Liver (tissue), 9 donors: ENCODE measurements around the gene B3GALNT2. TPM values are rescaled to one million over a fixed set of nuclear protein-coding genes. Genes with fewer than 3 reads are reported as not detected.

ENCODE experiments used
- DNase-seq: peaks from one replicate; pipeline ENCODE4 v3.0.0-alpha.2; 2017; ENCODE audit warnings: low spot score
- H3K27ac ChIP-seq, 2 donors: one replicate each; pipeline ENCODE4 v1.7.0; 2013; ENCODE audit warnings: inconsistent platforms in 2 of 2, low read length in 2 of 2, control low read depth in 1 of 2, low read depth in 1 of 2, mild to moderate bottlenecking in 1 of 2
- H3K27me3 ChIP-seq, 4 donors: one replicate each; pipeline versions ENCODE4 v1.6.1 to v1.7.0; 2013; ENCODE audit warnings: low read length in 3 of 4, inconsistent platforms in 1 of 4, mild to moderate bottlenecking in 1 of 4, moderate library complexity in 1 of 4; ENCODE audit not compliant: control insufficient read depth in 4 of 4, insufficient read depth in 4 of 4
- H3K36me3 ChIP-seq, 4 donors: one replicate each; pipeline versions ENCODE4 v1.6.1 to v1.7.0; 2013; ENCODE audit warnings: low read length in 3 of 4, mild to moderate bottlenecking in 3 of 4, low read depth in 1 of 4, moderate library complexity in 1 of 4; ENCODE audit not compliant: control insufficient read depth in 4 of 4, insufficient read depth in 3 of 4
- H3K4me1 ChIP-seq, 4 donors: one replicate each; pipeline versions ENCODE4 v1.6.1 to v1.7.0; 2013; ENCODE audit warnings: low read length in 3 of 4, mild to moderate bottlenecking in 3 of 4, moderate library complexity in 1 of 4; ENCODE audit not compliant: control insufficient read depth in 4 of 4, insufficient read depth in 4 of 4
- H3K4me3 ChIP-seq, 3 donors: one replicate each; pipeline versions ENCODE4 v1.6.1 to v1.7.0; 2013; ENCODE audit warnings: low read length in 3 of 3, control low read depth in 1 of 3, low read depth in 1 of 3, mild to moderate bottlenecking in 1 of 3
- H3K9ac ChIP-seq, 2 donors: one replicate each; pipeline ENCODE4 v1.7.0; 2013; ENCODE audit warnings: low read length in 2 of 2, mild to moderate bottlenecking in 2 of 2, moderate library complexity in 2 of 2, control low read depth in 1 of 2, low read depth in 1 of 2
- H3K9me3 ChIP-seq, 4 donors: one replicate each; pipeline versions ENCODE4 v1.6.1 to v1.7.0; 2013; ENCODE audit warnings: low read length in 3 of 4; ENCODE audit not compliant: control insufficient read depth in 4 of 4
- ATF3 ChIP-seq: IDR thresholded peaks from 2 replicates; pipeline ENCODE4 v1.6.1; 2016; ENCODE audit warnings: antibody characterized with exemption
- CTCF ChIP-seq: fragments of 150-350 bp; IDR thresholded peaks from 2 replicates; pipeline ENCODE4 v1.5.1; 2017; ENCODE audit warnings: improper control_type of control experiment, low read depth, low read length; ENCODE audit not compliant: missing input control
- EGR1 ChIP-seq, 2 donors: IDR thresholded peaks; 2 replicates each; pipeline ENCODE4 v1.6.1; 2016 to 2018; ENCODE audit warnings: antibody characterized with exemption in 2 of 2, low read depth in 2 of 2
- FOXA1 ChIP-seq: IDR thresholded peaks from 2 replicates; pipeline ENCODE4 v1.6.1; 2016; ENCODE audit warnings: antibody characterized with exemption
- FOXA2 ChIP-seq: IDR thresholded peaks from 2 replicates; pipeline ENCODE4 v1.6.1; 2016; ENCODE audit warnings: antibody characterized with exemption
- HNF4A ChIP-seq, 2 donors: conservative IDR thresholded peaks; 2 replicates each; pipeline ENCODE4 v1.6.1; 2016; ENCODE audit warnings: antibody characterized with exemption in 2 of 2, mild to moderate bottlenecking in 2 of 2
- HNF4G ChIP-seq: IDR thresholded peaks from 2 replicates; pipeline ENCODE4 v1.6.1; 2016; ENCODE audit warnings: antibody characterized with exemption
- MAX ChIP-seq: IDR thresholded peaks from 2 replicates; pipeline ENCODE4 v1.6.1; 2016; ENCODE audit warnings: antibody characterized with exemption
- NR2F2 ChIP-seq: IDR thresholded peaks from 2 replicates; pipeline ENCODE4 v1.6.1; 2016; ENCODE audit warnings: antibody characterized with exemption
- RAD21 ChIP-seq, 2 donors: IDR thresholded peaks; 2 replicates each; pipeline ENCODE4 v1.6.1; 2016; ENCODE audit warnings: antibody characterized with exemption in 2 of 2, mild to moderate bottlenecking in 2 of 2
- REST ChIP-seq: IDR thresholded peaks from 2 replicates; pipeline ENCODE4 v1.6.1; 2016; ENCODE audit warnings: antibody characterized with exemption, mild to moderate bottlenecking
- RXRA ChIP-seq, 2 donors: IDR thresholded peaks; 2 replicates each; pipeline ENCODE4 v1.6.1; 2017 to 2018; ENCODE audit warnings: antibody characterized with exemption in 2 of 2, mild to moderate bottlenecking in 1 of 2
- SP1 ChIP-seq: IDR thresholded peaks from 2 replicates; pipeline ENCODE4 v1.6.1; 2018; ENCODE audit warnings: antibody characterized with exemption, mild to moderate bottlenecking
- TAF1 ChIP-seq: conservative IDR thresholded peaks from 2 replicates; pipeline ENCODE4 v1.6.1; 2016; ENCODE audit warnings: antibody characterized with exemption, mild to moderate bottlenecking
- YY1 ChIP-seq: IDR thresholded peaks from 2 replicates; pipeline ENCODE4 v1.6.1; 2016; ENCODE audit warnings: antibody characterized with exemption, mild to moderate bottlenecking
- ZBTB33 ChIP-seq: IDR thresholded peaks from 2 replicates; pipeline ENCODE4 v1.6.1; 2016; ENCODE audit warnings: antibody characterized with exemption
- WGBS: extraction: QIAGEN DNeasy Blood & Tissue Kit; methylation state at CpG from one replicate; pipeline ENCODE4 v1.1.7; 2013; 5-methylcytosine and 5-hydroxymethylcytosine counted together
- polyA plus RNA-seq, 2 donors: library from polyadenylated mRNA; stranded (reverse) in 1 of 2; unstranded in 1 of 2; fragments of 200-250 nt in 1 of 2; fragments of >200 nt in 1 of 2; fragmentation: Nextera tagmentation in 1 of 2; extraction: Ambion mirVana in 1 of 2; gene quantifications; one replicate each; pipeline versions ENCODE4 v1.2.1 to v1.2.3, GENCODE V29; 2013 to 2015
- total RNA-seq, 2 donors: library from RNA; depleted of rRNA; stranded (reverse); fragments of >200 nt; gene quantifications; one replicate each; pipeline ENCODE4 v1.2.3, GENCODE V29; 2014
- donor health status: healthy.
- donor health status: healthy.
- donor health status: healthy.
- donor health status: healthy.
- donor health status: healthy.

The B3GALNT2 gene
- total and polyA plus RNA-seq, 4 donors: 2.3 to 20.7 (median 7.1) TPM

GRCh38 chr1:235423214-235423652 lies 81.0 kb downstream of the B3GALNT2 start:
- DNase-seq: no peak
- Histone ChIP-seq H3K36me3 (peaks cover 1 to 8% (median 4%) of the 10 kb centered on the region in 4 donors), H3K4me3 (no peak overlapping the region), H3K9ac (no peak overlapping the region), H3K9me3 (no peaks in the 10 kb centered on the region), H3K4me1 (no peaks in the 10 kb centered on the region), H3K27me3 (no peaks in the 10 kb centered on the region), H3K27ac (no peak overlapping the region)
- no peak for TF ChIP-seq EGR1 (IDR thresholded peaks at IDR 0.05; ENCODE audit: low read depth in 2 of 2)
- no peak for TF ChIP-seq RXRA (IDR thresholded peaks at IDR 0.05)
- no peak for TF ChIP-seq SP1
- TF ChIP-seq HNF4G: no peak
- no peak for TF ChIP-seq ZBTB33
- TF ChIP-seq REST: no peak
- no peak for TF ChIP-seq ATF3
- TF ChIP-seq RAD21 (IDR thresholded peaks at IDR 0.05): no peak
- no peak for TF ChIP-seq YY1
- no peak for TF ChIP-seq MAX
- no peak for TF ChIP-seq CTCF
- TF ChIP-seq FOXA2: no peak
- TF ChIP-seq TAF1: no peak
- TF ChIP-seq HNF4A (conservative IDR thresholded peaks at IDR 0.05): no peak
- TF ChIP-seq NR2F2: no peak
- 68% methylated on average over 12 of the region's 12 CpGs for WGBS

- WGBS: 82% methylated on average over 3 of the region's 3 CpGs
- DNase-seq: no peak
- no peak overlapping the region for H3K4me3 ChIP-seq
- peaks cover 0 to 4% (median 3%) of the 10 kb centered on the region in 4 donors for H3K4me1 ChIP-seq
- no peaks in the 10 kb centered on the region for H3K9me3 ChIP-seq
- no peaks in the 10 kb centered on the region for H3K27me3 ChIP-seq
- H3K36me3 ChIP-seq: peaks cover 0 to 8% (median 5%) of the 10 kb centered on the region in 4 donors
- no peak overlapping the region for H3K27ac ChIP-seq
- no peak overlapping the region for H3K9ac ChIP-seq
- TF ChIP-seq NR2F2 (no peak), REST (no peak), FOXA1 (no peak), EGR1 (IDR thresholded peaks at IDR 0.05; ENCODE audit: low read depth in 2 of 2) (no peak), FOXA2 (no peak), CTCF (no peak), SP1 (no peak), YY1 (no peak), ZBTB33 (no peak)
Measured at GRCh38 chr1:235421751-235422150, 82.5 kb downstream of the B3GALNT2 start.
